HL-60 (cell line): ENCODE measurements around the gene TMC5.

Source experiments
- CTCF ChIP-seq: IDR thresholded peaks from one replicate; pipeline ENCODE4 v1.5.1; 2011; ENCODE audit warnings: low read length, control low read depth, inconsistent platforms; ENCODE audit not compliant: insufficient read depth
- POLR2AphosphoS5 ChIP-seq: IDR thresholded peaks from 2 replicates; pipeline ENCODE4 v1.6.1; 2012; ENCODE audit warnings: low read depth
- REST ChIP-seq: IDR thresholded peaks from 2 replicates; pipeline ENCODE4 v1.6.1; 2012; ENCODE audit warnings: low read depth; ENCODE audit not compliant: insufficient replicate concordance

- TF ChIP-seq CTCF: no peak
- no peak for TF ChIP-seq REST
- no peak for TF ChIP-seq POLR2AphosphoS5
Measured at GRCh38 chr16:19499006-19499405, 81.3 kb downstream of the TMC5 start.
